ENCODE measurements around the gene TMEM272.

The TMEM272 gene

DNA sequence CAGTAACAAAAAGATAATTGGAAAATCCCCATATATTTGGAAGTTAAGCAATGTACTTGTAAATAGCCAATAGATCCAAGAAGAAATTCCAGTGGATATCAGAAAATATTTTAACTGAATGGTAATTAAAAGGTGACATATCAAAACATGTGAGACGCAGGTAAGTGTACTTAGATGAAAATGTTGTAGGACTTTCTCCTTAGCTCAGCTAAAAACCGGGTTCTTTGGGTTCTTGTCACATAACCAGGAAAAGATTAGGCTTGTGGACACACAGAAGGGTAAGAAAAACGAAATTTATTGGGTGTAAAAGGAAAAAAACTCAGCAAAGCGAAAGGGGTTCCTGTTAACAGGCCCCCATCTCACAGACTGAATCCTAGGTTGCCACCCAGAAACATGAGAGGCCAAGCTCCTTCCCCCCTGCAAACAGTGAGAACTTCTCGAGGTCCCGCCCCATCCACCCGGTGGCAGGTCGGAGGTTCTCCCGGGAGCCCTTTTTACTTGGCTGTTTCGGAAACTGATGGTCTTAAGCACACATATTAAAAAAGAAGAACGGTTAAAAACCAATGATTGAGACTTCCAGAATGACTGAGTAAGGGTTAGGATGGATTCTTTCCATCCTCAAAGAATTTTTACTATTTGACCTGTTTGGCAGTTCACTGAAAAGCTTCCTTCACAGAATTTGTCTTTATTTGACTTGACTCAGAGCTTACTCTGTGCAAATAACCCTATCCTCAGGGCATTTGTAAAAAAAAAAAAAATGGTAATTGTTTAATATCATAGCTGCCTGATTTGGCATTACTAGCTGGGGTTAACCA lies 13.7 kb upstream of the TMEM272 start:
- TF ChIP-seq, protein P1, sequence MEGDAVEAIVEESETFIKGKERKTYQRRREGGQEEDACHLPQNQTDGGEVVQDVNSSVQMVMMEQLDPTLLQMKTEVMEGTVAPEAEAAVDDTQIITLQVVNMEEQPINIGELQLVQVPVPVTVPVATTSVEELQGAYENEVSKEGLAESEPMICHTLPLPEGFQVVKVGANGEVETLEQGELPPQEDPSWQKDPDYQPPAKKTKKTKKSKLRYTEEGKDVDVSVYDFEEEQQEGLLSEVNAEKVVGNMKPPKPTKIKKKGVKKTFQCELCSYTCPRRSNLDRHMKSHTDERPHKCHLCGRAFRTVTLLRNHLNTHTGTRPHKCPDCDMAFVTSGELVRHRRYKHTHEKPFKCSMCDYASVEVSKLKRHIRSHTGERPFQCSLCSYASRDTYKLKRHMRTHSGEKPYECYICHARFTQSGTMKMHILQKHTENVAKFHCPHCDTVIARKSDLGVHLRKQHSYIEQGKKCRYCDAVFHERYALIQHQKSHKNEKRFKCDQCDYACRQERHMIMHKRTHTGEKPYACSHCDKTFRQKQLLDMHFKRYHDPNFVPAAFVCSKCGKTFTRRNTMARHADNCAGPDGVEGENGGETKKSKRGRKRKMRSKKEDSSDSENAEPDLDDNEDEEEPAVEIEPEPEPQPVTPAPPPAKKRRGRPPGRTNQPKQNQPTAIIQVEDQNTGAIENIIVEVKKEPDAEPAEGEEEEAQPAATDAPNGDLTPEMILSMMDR (IDR thresholded peaks at IDR 0.05; ENCODE audit: low read depth, low read length, missing control alignments), result no peak
- in situ Hi-C loops (cut with HindIII; ENCODE audit: low sequenced_read_pairs), result no loop called here
- DNase-seq (ENCODE audit: low read depth), result no peak
- H3K4me3 ChIP-seq (ENCODE audit: low read depth, low read length), result no peak overlapping the region

DNA sequence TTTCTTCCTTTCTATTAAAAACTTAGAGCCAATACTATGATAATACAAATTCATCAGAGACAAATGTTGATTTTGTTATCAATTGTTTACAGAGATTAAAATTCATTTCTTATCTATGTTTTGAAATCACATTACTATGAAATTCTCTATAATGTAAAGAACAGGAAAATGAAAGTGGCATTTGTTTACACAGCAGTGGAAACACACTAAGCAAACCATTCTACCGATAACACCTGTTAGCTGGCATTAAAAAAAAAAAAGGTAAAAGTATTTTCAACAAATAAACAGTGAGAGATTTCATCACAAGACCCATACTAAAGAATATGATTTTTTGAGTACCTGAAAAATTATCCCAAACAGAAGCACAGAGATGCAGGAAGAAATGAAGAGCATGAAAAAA lies 12.0 kb upstream of the TMEM272 start:
- TF ChIP-seq, protein P1 (IDR thresholded peaks at IDR 0.05; ENCODE audit: low read depth, low read length, missing control alignments), result no peak
- H3K4me3 ChIP-seq (ENCODE audit: low read depth, low read length), result no peak overlapping the region
- in situ Hi-C loops (cut with HindIII; ENCODE audit: low sequenced_read_pairs), result no loop called here
- DNase-seq (ENCODE audit: low read depth), result no peak

DNA sequence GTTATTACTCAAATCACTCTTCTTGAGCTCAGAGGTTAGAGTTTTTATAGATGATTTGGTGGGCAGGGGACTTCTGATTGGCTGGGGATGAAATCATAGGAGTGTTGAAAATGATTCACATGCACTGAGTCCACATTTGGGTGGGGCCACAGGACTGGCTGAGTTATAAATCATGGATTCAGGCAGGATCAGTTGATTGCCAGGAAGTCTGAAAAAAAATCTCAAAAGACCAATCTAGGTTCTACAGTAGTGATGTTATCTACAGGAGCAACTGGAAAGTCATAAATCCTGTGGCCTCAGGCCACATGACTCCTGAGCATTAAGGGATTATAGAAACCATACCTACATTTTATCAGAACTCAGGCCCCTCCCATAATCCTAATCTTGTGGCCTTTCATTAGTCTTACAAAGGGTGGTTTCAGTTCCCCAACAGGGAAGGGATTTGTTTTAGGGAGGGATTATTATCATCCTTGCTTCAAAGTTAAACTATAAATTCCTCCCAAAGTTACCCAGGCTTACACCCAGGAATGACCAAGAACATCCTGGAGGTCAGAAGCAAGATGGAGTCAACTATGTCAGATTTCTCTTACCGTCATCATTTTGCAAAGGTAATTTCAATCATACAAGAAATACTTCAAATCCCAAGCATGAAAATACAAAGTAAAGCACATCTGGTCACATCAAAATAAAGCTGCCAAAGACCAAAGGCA lies 11.2 kb upstream of the TMEM272 start:
- H3K4me3 ChIP-seq (ENCODE audit: low read depth, low read length), result no peak overlapping the region
- TF ChIP-seq, protein P1 (IDR thresholded peaks at IDR 0.05; ENCODE audit: low read depth, low read length, missing control alignments), result no peak
- in situ Hi-C loops (cut with HindIII; ENCODE audit: low sequenced_read_pairs), result no loop called here
- no peak for DNase-seq (ENCODE audit: low read depth)

DNA sequence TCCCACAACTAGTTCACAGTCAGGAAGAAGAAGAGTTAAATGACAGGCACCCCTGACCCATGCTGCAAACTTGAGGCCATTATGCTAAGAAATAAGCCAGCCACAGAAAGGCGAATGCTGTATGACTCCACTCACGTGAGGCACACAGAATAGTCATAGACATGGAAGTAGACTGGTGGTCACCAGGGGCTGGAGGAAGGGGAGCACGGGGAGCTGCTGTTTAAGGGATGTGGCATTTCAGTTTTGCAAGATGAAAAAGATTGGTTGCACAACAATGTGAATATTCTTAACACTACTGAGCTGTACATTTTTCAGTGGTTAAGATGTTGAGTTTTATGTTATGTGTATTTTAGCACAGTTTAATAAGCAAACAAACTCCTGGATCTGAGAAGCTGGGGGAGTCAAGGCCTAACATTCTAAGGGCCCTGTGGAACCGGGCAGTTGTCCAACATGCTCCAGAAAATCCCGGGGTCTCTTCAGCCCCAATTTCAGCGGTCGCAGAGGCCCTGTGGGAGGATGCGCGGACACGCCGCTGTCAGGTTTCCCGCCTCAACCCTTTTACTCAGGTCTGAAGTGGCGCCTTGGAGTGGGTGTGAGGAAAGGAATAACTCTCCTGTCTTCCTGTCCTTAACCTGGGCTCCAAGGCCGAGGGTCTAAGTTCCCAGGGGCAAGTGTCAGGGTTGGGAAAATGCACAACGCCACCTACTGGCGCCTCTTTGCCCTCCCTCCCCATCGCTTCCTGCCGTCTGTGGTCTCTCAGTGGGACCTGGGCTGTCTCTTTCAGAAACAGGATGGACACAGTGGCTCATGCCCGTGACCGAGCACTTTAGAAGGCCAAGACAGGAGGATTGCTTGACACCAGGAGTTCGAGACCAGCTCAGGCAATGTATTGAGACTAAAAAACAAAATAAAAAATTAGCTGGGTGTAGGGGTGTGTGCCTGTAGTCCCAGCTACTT lies 4.4 kb upstream of the TMEM272 start:
- TF ChIP-seq, protein P1 (IDR thresholded peaks at IDR 0.05; ENCODE audit: low read depth, low read length, missing control alignments), result peak; percentile 50
- no peak for DNase-seq (ENCODE audit: low read depth)
- in situ Hi-C loops (cut with HindIII; ENCODE audit: low sequenced_read_pairs), result no loop called here
- no peak overlapping the region for H3K4me3 ChIP-seq (ENCODE audit: low read depth, low read length)

DNA sequence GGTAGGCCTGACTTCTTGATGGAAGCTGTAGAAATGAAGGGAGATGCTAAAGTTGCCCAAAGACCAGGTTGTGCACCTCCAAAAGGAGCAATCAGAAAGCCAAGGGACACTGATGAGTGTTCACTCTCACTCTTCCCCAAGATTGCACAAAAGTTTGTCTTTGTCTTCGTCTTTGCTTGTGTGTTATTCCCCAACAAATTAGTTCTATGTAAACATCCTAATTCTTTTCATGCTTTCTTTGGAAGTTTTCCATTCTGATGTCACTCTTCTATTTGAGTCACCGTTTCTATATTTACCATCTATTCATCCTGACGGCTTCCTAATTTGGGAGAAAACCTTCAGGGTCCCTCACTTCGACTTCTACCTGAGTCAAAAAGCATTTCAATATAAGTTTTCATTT lies 3.7 kb upstream of the TMEM272 start:
- H3K4me3 ChIP-seq (ENCODE audit: low read depth, low read length), result no peak overlapping the region
- in situ Hi-C loops (cut with HindIII; ENCODE audit: low sequenced_read_pairs), result no loop called here
- TF ChIP-seq, protein P1 (IDR thresholded peaks at IDR 0.05; ENCODE audit: low read depth, low read length, missing control alignments), result no peak
- DNase-seq (ENCODE audit: low read depth), result no peak

DNA sequence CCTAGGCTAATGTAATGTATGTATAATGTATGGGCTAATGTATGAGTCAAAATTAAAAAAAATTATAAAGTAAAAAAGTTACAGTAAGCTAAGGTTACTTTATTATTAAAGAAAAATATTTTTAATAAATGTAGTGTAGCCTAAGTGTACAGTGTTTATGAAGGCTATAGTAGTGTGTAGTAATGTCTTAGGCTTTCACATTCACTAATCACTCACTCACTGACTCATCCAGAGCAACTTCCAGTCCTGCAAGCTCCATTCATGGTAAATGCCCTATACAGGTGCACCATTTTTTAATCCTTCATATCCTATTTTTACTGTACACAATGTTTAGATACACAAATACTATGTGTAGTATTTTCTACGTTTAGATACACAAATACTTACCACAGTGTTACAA lies 1.8 kb upstream of the TMEM272 start:
- TF ChIP-seq, protein P1 (IDR thresholded peaks at IDR 0.05; ENCODE audit: low read depth, low read length, missing control alignments), result no peak
- H3K4me3 ChIP-seq (ENCODE audit: low read depth, low read length), result no peak overlapping the region
- no peak for DNase-seq (ENCODE audit: low read depth)
- in situ Hi-C loops (cut with HindIII; ENCODE audit: low sequenced_read_pairs), result no loop called here
